ENCODE data around the gene METTL9.
"Not testable (repeated sequence)": the region's sequence is repeated elsewhere in the genome, so short reads cannot be mapped to it uniquely, and the experiment has no call there.

METTL9 gene

GRCh38 chr16:21667575-21667974, 68.2 kb downstream of the METTL9 start:
- H2AFZ ChIP-seq (ENCODE audit: low read depth, low read length, severe bottlenecking): no peak overlapping the region
- H3K9me3 ChIP-seq (ENCODE audit: insufficient read depth, low read length): no peaks in the 10 kb centered on the region
- no peaks in the 10 kb centered on the region for H3K79me2 ChIP-seq (ENCODE audit: insufficient read depth, low read length)
- no peak for TF ChIP-seq EZH2phosphoT487 (conservative IDR thresholded peaks at IDR 0.05; ENCODE audit: low read length)
- TF ChIP-seq, protein P1, sequence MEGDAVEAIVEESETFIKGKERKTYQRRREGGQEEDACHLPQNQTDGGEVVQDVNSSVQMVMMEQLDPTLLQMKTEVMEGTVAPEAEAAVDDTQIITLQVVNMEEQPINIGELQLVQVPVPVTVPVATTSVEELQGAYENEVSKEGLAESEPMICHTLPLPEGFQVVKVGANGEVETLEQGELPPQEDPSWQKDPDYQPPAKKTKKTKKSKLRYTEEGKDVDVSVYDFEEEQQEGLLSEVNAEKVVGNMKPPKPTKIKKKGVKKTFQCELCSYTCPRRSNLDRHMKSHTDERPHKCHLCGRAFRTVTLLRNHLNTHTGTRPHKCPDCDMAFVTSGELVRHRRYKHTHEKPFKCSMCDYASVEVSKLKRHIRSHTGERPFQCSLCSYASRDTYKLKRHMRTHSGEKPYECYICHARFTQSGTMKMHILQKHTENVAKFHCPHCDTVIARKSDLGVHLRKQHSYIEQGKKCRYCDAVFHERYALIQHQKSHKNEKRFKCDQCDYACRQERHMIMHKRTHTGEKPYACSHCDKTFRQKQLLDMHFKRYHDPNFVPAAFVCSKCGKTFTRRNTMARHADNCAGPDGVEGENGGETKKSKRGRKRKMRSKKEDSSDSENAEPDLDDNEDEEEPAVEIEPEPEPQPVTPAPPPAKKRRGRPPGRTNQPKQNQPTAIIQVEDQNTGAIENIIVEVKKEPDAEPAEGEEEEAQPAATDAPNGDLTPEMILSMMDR (IDR thresholded peaks at IDR 0.05; ENCODE audit: insufficient read depth, low read length, poor library complexity, severe bottlenecking): no peak
- no peak overlapping the region for H3K4me2 ChIP-seq (ENCODE audit: low read depth, low read length, poor library complexity, severe bottlenecking)
- H3F3A ChIP-seq (ENCODE audit: insufficient read depth): no peaks in the 10 kb centered on the region
- H3K36me3 ChIP-seq (ENCODE audit: low read length): no peaks in the 10 kb centered on the region
- no peak overlapping the region for H3K27ac ChIP-seq (ENCODE audit: low read depth, low read length)
- no peaks in the 10 kb centered on the region for H3K27me3 ChIP-seq (ENCODE audit: low read length)
- H4K20me1 ChIP-seq (ENCODE audit: low read depth, low read length): no peaks in the 10 kb centered on the region
- H3K4me3 ChIP-seq (ENCODE audit: insufficient read depth, low read length, poor library complexity, severe bottlenecking): no peak overlapping the region
- no peak overlapping the region for H3K9ac ChIP-seq (ENCODE audit: low read length)
- H3K9me2 ChIP-seq (replicated peaks; ENCODE audit: insufficient read depth, low read length): no peaks in the 10 kb centered on the region

- Histone ChIP-seq H3K4me2 (ENCODE audit: low read depth, low read length, poor library complexity, severe bottlenecking) (no peak overlapping the region), H2AFZ (ENCODE audit: low read depth, low read length, severe bottlenecking) (no peak overlapping the region), H3K27ac (ENCODE audit: low read depth, low read length) (no peak overlapping the region), H3K9me3 (ENCODE audit: insufficient read depth, low read length) (no peaks in the 10 kb centered on the region), H3K9me2 (replicated peaks; ENCODE audit: insufficient read depth, low read length) (no peaks in the 10 kb centered on the region), H3K79me2 (ENCODE audit: insufficient read depth, low read length) (no peaks in the 10 kb centered on the region), H3K4me3 (ENCODE audit: insufficient read depth, low read length, poor library complexity, severe bottlenecking) (no peak overlapping the region), H3F3A (ENCODE audit: insufficient read depth) (no peaks in the 10 kb centered on the region), H3K27me3 (ENCODE audit: low read length) (no peaks in the 10 kb centered on the region), H3K9ac (ENCODE audit: low read length) (no peak overlapping the region), H4K20me1 (ENCODE audit: low read depth, low read length) (no peaks in the 10 kb centered on the region), H3K36me3 (ENCODE audit: low read length) (no peaks in the 10 kb centered on the region)
- TF ChIP-seq EZH2phosphoT487 (conservative IDR thresholded peaks at IDR 0.05; ENCODE audit: low read length): no peak
- TF ChIP-seq, protein P1 (IDR thresholded peaks at IDR 0.05; ENCODE audit: insufficient read depth, low read length, poor library complexity, severe bottlenecking): no peak
Observed at GRCh38 chr16:21673469-21673868, 74.1 kb downstream of the METTL9 start.

DNA sequence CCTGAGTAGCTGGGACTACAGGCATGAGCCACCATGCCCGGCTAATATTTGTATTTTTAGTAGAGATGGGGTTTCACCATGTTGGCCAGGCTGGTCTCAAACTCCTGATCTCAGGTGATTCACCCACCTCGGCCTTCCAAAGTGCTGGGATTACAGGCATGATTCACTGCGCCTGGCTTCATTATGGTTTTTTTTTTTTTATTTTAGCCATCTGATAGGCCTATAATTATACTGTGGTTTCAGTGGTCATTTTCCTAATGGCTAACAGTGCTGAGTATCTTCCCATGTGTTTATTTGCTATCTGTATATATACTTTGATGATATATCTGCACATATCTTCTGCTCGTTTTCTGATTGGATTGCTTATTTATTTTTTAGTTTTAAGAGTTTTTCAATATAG, 75.1 kb downstream of the METTL9 start:
- not testable (repeated sequence) for H2AFZ ChIP-seq (ENCODE audit: low read depth, low read length, severe bottlenecking); H3K9me3 ChIP-seq (ENCODE audit: insufficient read depth, low read length); H3K4me3 ChIP-seq (ENCODE audit: insufficient read depth, low read length, poor library complexity, severe bottlenecking); H4K20me1 ChIP-seq (ENCODE audit: low read depth, low read length); H3K27ac ChIP-seq (ENCODE audit: low read depth, low read length); H3K79me2 ChIP-seq (ENCODE audit: insufficient read depth, low read length); H3F3A ChIP-seq (ENCODE audit: insufficient read depth); H3K27me3 ChIP-seq (ENCODE audit: low read length); H3K9ac ChIP-seq (ENCODE audit: low read length); H3K4me2 ChIP-seq (ENCODE audit: low read depth, low read length, poor library complexity, severe bottlenecking); H3K9me2 ChIP-seq (replicated peaks; ENCODE audit: insufficient read depth, low read length); H3K36me3 ChIP-seq (ENCODE audit: low read length)

- not testable (repeated sequence) for H3K79me2 ChIP-seq (ENCODE audit: insufficient read depth, low read length); H3K4me3 ChIP-seq (ENCODE audit: insufficient read depth, low read length, poor library complexity, severe bottlenecking); H3F3A ChIP-seq (ENCODE audit: insufficient read depth); H4K20me1 ChIP-seq (ENCODE audit: low read depth, low read length); H3K27me3 ChIP-seq (ENCODE audit: low read length); H2AFZ ChIP-seq (ENCODE audit: low read depth, low read length, severe bottlenecking); H3K9me2 ChIP-seq (replicated peaks; ENCODE audit: insufficient read depth, low read length); H3K9me3 ChIP-seq (ENCODE audit: insufficient read depth, low read length); H3K4me2 ChIP-seq (ENCODE audit: low read depth, low read length, poor library complexity, severe bottlenecking); H3K27ac ChIP-seq (ENCODE audit: low read depth, low read length); H3K36me3 ChIP-seq (ENCODE audit: low read length); H3K9ac ChIP-seq (ENCODE audit: low read length)
Observed at GRCh38 chr16:21680714-21681113, 81.3 kb downstream of the METTL9 start.
